ENCODE measurements around the gene ACOX3.
"Not testable (repeated sequence)": the region's sequence is repeated elsewhere in the genome, so short reads cannot be mapped to it uniquely, and the experiment has no call there.

ACOX3 gene

DNA sequence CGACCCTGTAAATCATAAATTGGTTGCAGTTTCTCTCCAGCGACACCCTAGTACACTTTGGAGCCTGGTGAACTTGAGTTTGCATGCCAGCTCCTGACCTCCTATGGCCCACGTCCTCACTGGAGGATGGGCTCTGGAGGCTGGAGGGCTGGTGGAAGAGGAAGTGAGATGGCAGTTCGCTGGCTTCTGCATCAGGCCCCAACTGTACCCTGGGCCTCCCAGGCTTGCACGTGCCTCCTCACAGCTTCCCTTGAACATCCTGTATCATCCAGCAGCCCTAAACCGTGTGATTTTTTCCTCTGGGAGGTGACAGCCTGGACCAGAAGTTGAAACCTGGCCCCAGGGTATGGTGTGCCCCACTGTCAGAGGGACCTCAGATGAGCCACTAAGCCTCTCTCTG, 92.5 kb downstream of the ACOX3 start:
- no peak for DNase-seq

DNA sequence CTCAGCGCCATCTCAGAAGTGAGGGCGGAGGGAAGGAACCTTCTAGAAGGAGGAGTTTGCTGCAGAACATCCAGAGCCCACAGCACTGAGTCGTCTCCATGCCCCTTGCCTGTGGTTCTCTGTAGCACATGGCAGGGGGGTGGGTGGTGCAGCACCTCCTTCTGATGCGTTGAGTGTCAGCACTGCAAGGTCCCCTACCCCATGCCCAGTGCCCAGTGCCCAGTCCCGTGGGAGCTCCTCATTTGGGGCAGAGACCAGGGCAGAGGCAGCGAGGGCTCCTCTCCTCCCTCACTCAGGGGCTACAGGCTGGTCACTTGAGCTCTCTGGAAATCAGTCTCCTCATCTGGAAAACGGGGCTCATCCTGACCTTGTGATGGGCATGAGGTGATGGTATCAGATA, 92.9 kb downstream of the ACOX3 start:
- no peak for DNase-seq

DNA sequence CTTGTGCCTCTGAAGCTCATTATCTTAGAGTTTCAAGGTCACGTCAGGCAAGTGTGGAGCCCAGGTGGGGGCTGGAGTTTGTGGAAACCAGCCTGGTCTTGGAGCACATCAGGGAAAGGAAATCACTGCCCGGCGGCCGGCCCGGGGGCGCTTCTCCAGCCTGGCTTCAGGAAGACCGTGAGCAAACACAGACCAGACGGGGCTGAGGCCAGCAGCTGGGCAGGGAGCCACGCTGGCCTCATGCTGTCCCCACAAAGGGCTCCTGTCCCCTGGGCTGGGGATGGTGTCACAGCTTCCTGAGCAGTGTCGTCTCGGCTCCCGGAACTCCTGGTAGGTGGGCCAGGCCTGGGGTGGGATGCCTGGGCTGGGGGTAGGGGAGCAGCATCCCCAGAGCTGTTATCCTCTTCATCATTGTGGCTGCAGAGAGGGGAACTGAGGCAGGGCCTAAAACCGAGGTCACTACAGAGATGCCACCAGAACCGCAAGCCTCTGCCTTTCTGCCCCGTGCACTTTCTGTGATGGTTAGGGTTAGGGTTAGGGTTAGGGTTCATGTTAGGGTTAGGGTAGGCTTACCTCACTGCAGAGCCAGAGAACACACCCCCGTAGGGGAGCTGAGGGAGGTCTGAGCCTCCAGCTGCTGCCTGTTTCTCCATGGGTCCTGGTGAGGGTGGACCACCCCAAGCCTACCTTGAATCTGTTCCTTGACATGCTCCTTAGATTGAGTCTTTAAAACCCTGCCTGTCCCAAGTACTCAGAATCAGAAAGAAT, 93.5 kb downstream of the ACOX3 start:
- DNase-seq: no peak

DNA sequence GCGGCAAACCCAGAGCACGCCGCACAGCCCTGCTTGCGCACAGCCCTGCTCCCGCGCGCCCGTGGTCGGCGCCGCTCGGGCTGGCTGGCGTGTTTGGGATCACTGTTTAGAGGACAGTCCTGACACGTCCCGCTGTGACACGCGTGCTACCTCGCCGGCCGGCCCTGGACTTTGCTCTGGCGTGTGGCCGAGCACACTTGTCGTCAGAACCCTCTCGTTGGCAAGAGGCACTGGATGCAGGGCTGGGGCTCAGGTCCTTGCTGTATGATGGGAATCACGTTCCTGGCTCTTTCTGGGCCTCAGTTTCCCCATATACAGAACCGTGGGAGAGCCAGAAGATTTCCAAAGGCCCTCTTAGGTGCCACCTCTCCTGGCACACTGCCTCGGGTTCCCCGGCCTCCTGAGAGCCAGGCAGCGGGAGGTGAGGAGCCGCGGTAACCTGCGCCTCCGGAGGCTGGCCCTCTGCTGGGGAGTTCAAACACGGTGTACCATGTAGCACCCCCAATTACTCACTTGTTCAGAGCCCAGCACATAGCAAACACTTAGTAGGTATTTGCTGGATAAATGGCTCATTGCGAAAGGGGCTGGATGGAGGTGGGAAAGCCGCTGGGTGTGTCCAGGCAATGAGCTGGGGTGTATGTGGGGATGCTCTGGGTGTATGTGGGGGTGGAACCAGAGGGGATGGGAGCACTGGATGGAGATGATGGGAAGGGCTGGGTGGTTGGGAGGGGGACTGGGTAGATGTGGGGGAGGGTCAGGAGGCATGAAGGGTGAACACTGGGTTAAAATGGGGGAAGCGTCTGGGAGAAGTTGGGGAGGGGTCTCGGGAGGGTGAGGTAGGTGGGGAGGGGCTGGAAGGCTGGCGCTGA, 94.3 kb downstream of the ACOX3 start:
- no peak for DNase-seq

DNA sequence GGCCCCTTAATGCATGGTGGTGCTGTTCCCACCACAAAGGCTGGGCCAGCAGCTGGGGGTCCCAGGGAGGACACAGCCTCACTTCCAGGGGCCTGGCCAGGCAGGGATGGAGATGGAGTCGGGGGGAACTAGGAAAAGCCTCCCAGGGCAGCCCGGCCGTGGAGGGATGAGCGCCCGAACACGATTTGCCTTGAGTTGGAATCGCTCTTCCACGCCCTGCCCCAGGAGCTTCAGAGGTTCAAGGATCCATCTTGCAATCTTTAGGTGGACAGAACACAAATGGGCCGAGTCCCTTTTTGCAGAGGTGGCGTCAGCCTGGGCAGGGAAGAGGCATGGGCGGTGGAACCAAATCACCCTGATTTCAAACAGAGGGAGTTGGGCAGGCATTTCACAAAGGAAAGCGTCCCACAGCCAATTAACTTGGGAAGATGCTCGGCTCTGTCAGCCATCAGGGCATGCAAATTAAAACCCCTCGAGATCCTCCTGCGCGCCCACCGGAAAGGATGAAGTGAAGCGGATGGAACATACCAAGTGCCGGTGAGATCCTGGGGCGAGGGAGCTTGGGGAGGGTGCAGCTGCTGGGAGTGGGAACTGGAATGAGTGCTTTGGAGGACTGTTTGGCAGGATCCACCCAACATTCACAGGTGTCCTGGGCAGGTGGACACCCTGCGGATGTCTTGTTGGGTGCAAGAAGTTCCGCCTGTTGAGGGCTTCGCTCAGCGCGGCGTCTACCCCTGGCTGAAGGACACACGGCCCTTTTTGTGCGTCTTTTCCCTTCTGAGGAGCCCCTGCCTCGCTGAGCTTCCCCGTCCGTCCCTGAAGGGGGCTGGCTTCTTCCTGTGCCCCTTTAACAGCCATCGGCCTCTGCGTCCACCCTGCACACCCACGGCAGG, 95.2 kb downstream of the ACOX3 start:
- DNase-seq: no peak

DNA sequence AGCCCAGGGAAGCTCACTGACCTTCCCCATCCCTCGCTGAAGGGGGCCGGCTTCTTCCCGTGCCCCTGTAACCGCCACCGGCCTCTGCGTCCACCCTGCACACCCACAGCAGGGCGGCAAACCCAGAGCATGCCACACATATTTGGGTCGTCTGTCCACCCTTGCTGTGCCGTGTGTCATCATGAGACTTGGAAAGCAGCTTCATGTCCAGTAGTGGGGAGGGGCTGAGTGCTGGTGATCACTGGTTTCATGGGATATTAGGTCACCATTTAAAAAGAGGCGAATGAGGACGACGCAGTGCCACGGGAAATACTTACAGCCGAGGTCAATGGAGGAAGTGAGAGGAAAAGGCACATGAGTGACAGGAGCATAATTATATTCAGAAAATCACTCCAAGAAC, 96.1 kb downstream of the ACOX3 start:
- DNase-seq: no peak

DNA sequence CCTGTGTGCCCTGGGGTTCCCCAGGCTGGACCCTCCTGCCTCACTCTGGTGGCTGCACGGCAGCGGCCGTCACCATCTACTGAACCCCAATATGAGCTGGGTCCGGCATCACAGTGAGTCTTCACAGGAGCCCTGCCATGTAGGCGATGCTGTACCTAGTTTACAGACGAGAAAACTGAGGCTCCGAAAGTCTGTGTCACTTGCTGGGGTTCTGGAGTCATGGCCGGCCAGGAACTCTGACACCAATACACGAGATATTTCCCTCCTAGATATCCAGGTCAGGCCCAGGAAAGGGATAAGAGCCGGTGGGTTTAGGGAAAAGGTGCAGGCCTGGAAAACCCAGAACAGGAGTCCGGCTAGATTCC, 96.6 kb downstream of the ACOX3 start:
- DNase-seq: no peak

DNA sequence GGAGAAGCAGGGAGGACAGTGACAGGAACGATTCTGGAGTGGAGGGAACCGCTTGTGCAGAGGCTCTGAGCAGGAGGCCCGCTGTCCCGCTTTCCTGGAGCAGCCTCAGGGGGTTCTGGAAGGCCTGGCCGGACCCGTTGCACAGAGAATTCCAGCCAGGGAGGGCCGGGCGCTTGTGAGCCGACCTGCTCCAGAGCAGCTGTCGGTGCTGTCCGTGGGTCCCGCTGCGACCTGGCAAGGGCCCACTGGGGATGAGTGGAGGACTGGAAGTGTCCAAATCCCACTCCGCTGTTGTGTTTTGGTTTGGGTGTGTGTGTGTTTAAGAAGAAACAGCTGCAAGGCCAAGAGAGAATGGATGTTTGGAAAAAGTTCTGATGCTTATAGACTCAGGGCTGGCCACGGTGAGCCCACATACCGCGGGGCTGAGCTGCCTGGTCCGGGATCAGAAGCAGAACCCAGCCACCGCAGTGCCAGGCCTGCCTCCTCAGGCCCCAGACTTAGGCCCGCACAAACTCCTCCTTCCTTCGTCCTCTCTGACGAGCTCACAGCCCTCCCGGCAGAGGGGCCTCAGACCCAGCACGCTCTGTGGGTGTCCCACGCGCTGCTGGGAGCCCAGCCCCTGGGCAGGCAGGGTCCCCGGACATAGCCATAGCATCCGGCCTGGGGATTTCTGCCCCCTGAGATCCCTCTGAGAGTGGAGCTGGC, 97.1 kb downstream of the ACOX3 start:
- no peak for DNase-seq

DNA sequence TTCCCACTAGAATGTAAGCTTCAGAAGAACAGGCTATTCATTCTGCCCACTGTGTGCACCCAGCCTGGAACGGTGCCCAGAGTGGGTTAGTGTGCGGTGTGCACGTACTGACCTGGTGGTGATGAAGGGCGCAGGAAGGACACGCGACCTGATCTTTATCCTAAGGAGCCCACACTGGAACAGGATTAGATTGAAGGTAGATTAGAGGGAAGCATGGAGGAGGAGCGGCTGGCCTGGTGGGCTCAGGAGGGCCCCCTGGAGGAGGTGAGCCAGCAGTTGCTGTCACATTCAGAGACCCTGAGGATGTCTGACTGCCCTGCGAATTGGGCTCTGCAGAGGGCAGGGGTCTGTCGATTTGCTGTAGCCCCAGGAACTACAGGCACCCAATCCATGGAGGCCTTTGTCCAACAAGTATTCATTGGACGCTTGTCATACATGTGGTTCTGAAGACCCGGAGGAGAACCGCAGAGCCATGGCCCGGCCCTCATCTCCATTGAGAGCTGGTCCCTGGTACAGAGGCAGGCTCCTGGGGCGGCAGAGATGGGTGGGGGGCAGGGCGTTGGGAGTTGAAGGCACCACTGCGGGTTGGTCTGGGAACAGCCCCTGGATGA, 97.8 kb downstream of the ACOX3 start:
- DNase-seq: no peak

DNA sequence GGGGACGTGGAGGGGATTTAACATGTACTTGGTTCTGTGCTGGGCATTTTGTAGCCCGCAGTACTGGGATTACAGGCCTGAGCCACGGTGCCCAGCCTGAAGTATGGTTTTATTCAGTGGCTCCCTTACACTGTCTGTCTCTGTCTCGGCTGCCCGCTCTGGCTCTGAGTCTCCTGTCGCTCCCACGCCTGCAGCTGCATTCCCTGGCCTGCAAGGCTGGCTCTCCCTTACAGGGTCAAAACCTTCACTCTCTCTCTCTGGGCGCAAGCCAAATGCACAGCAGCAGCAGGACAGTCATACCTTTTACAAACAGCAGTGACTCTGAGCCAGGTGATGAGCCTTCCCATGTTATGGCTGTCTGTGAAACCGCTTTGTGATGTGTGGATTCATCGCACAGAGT, 98.8 kb downstream of the ACOX3 start:
- no peak for DNase-seq

DNA sequence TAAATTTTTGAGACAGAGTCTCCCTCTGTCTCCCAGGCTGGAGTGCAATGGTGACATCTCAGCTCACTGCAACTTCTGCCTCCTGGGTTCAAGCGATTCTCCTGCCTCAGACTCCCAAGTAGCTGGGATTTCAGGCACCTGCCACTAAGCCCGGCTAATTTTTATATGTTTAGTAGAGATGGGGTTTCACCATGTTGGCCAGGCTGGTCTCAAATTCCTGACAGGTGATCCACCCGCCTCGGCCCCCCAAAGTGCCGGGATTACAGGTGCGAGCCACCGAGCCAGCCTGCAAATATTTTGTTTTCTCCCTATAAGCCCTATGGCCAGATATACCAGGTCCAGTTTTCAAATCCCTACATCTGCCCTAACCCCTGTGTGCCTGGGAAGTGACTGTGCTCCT, 99.2 kb downstream of the ACOX3 start:
- DNase-seq: not testable (repeated sequence)

DNA sequence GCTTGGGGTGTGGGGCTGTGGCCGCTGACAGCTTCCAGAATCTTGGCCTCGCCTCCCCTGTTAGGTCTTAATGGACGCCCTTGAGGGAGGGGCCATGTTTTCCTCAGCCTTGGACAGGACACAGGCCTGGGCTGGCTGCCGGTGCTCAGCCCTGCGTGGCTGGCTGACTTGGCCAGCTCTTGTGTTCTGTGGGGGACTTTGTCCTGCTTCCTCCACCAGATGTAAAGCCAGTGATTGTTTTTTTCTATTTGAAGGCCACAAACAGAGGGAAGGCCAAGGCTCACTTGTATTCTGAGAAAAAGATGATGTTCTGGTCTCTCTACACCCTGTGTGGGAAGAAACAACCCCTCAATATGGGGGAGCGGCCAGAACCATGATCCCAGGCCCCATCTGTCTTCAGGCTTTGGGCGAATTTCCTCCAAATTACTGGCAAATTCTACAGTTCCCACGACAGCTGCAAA, 99.7 kb downstream of the ACOX3 start:
- no peak for DNase-seq

DNA sequence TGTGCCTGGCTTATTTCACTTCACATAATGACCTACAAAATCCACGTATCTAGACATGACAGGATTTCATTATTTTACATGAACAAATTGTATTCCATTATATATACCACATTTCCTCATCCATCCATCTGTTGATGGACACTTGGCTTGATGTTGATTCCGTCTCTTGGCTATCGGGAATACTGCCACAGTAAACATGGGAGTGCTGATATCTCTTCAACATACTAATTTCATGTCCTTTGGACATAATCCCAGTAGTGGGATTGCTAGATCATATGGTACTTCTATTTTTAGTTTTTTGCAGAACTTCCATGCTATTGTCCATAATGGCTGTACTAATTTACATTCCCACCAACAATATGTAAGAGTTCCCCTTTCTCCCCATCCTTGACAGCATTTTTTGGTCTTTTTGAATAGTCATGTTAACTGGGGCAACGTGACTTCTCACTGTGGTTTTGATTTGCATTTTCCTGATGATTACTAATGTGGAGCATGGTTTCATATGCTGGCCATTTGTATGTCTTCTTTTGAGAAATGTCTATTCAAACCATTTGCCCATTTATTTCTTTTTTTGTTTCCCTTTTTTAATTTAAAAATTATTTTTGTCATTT, 102.1 kb downstream of the ACOX3 start:
- no peak for DNase-seq

DNA sequence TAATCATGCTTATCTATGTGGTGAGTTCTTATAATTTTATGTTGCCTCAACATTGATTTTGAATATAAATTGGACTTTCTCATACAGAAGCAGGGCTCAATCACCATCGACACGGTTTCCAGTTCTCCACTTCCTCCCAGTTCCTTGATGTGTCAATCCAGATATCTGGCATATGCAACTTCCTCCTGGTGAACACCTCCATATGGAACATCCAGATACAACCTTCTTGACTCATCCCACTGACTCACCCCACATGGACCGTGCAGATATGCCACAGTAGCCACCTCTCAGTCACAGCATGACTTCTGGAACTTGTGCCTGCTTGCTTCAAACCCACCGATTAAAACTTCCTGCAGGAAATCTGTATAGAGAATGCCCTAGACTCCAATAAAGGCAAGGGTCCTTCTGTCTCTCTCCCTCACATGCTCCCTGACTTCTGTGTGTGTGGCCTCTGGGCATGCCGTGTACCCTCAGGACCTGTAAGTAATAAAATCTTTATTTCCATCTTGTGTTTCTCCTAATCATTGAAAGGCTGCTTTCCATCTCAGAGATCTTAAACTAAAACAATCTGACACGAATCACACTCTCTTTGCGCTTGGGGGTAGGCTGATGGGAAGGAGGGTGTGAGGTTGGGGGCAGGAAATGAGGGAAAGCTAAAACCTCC, 104.0 kb downstream of the ACOX3 start:
- DNase-seq: no peak

DNA sequence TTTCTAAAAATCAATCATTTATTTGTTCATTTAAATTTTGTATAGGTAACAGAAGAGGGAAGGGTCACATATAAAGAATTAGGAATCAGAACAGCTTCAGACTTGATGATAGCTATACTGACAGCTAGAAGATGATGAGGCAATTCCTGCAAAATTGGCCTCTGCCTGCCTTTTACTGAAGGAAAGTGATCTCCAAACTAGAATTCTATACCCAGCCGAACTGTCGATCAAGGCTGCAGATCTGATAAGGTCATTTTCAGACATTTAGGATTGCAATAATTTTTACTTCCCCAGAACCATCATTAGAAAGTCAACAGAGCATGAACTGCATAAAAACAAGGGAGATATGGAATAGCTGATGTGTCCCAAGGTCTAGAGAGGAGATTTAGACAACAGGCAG, 104.7 kb downstream of the ACOX3 start:
- no peak for DNase-seq

DNA sequence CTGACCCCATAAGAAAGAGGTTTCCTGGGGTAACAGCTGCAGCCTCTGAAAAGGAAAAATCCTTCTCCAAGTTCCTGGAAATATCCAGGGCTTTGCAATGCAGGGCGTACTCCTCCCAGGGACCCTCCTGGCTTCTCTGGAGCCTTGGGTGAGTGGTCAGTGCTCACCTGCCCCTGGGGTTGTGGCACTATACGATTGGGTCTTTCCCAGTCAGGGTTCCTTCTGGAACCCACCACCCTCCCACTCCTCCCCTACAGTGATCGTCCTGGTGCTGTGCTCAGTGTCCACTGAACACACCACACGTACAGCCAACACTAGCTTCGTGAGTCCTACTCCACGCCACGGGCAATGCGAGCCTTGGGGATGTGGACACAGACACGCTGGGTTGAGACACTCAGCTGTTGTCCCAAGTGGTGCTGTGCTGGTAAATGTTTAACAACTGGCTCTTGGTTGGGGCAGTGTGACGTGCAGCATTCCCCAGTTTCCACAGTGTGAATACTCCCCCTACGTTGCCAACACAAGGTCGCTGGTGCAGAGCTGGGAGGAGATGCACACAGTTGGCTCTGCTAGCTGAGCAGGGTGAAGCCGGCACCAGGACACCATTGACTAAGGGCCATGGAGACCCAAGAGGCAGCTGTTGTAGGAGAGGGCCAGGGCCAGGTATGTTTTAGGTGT, 105.6 kb downstream of the ACOX3 start:
- no peak for DNase-seq

DNA sequence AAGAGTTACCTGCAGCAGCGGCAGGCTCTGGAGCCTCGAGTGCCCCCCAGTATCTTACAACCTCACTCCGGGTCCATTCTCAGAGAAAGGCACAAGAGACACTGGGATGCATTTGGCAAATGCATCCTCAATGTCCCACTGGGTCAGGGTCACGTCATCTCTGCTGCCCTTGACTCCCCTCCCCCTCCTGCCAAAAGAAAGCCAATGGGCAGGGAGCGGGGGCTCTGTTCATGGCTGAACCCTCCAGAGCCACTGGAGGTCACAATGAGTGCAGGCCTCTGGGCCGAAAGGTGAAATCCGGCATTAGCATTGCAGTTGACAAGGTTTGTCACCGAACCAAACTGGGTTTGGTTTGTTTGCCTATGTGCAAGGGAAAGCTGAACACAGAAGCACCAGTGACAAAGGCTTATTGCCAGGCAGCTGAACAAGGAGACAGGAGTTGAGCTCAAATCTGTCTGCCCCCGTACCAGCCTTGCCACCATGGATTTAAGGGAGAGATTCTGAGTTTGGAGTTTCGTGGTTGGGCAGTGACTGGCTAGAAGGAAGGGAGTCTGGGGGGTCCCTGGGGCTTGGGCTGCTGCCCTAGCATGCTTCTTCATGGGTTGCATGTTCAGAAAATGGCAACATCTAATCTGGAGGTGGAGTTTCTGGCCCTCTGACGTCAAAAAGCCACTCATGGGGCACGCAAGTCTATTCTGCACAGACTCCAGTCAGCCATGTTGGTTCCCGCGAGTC, 106.6 kb downstream of the ACOX3 start:
- DNase-seq: no peak

DNA sequence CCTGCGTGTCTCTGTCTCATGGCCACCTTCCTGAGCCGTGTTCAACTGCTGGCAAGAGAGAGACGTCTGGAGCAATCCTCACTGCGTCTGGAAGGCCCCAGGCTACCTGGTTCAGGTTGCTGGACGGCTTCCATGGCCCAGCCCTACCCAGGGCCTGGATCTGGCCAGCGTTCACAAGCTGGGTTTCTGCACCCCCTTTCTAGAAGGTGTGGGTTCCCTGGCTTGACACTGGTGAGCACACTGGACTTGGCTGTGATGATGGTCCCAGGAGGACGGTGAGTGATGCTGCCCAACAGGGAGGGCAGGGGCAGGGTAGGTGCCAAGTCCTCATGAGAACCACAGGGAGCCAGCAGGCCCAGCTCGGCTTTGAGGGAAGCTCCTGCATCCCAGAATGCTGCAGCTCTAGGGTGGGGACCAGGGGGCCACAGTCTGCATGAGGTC, 107.6 kb downstream of the ACOX3 start:
- no peak for DNase-seq

DNA sequence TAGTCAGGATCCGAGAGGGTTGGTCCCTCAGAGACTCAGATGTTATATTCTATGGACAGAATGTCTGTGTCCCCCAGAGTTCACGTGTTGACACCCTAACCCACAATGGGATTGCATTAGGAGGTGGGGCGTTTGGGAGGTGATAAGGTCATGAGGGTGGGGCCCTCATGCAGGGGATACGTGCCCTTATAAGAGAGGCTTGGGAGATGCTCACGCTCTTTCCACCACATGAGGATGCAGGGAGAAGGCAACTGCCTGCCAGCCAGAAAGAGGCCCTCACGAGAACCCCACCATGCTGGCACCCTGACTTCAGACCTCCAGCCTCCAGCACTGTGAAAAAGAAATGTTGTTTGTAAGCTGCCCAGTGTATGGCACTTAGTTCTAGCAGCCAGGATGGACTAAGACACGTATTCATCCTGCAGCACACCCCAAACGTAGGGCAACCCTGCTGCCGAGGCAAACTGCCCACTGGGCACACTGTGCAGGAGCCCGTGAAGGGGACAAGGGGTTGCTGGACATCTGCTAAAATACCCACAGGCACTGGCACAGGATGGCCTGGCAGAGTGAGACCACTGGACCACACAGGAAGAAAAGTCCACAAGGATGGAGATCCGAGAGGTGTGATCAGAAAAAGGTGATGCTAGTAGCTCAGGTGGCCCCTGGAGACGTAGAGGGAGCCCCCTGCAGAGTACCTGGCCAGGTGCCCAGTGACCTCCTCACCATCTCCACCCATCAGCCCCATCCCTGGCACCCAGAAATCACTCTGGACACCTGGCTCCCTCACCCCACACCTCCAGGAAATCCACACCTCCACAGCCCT, 108.3 kb downstream of the ACOX3 start:
- DNase-seq: no peak

Data from activated T-cell treated with anti-CD3 and anti-CD28 coated beads for 4 hours (primary cell).